ENCODE measurements around the gene KRT13.
A peak's percentile ranks its signal among the peaks of the same experiment; 100 is the strongest.

KRT13 gene

DNA sequence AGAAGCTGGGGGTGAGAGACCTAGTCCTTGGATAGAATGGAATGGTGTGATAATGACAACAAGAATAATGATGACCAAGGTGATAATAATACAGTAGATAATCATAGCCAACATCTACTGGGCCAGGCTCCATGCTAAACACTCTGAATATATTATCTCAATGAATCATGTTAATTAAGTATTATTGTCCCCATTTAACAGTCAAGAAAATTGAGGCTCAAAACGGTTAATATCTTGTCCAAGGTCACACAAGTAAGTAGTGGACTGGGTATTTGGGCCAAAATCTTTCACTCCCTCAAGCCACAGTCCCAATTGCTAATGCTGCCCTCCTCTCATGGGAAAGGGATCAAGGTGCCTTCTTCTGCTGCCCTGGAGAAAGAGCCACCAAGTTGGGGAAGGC lies 26.6 kb upstream of the KRT13 start:
- Mint-ChIP-seq H3K27me3 (peaks cover 43% of the 10 kb centered on the region), H3K27ac (no peak overlapping the region), H3K9me3 (peaks cover 1% of the 10 kb centered on the region), H3K36me3 (peaks cover 1% of the 10 kb centered on the region), H3K4me3 (no peak overlapping the region), H3K4me1 (peaks cover 4% of the 10 kb centered on the region)
- DNase-seq (ENCODE audit: low spot score in 2 of 2) (no peak), ATAC-seq (ENCODE audit: low read depth) (no peak)

- no peak for ATAC-seq (ENCODE audit: low read depth)
- Mint-ChIP-seq H3K9me3 (peaks cover 1% of the 10 kb centered on the region), H3K27ac (no peak overlapping the region), H3K36me3 (peaks cover 1% of the 10 kb centered on the region), H3K4me1 (peaks cover 4% of the 10 kb centered on the region), H3K4me3 (no peak overlapping the region), H3K27me3 (peaks cover 39% of the 10 kb centered on the region)
- no peak for DNase-seq (ENCODE audit: low spot score in 2 of 2)
Observed at GRCh38 chr17:41530062-41531048, 24.9 kb upstream of the KRT13 start.

GRCh38 chr17:41529491-41529915 lies 24.1 kb upstream of the KRT13 start:
- H3K27ac Mint-ChIP-seq, result no peak overlapping the region
- no peak for DNase-seq (ENCODE audit: low spot score in 2 of 2)
- H3K4me3 Mint-ChIP-seq, result no peak overlapping the region
- H3K4me1 Mint-ChIP-seq, result peaks cover 4% of the 10 kb centered on the region
- peaks cover 1% of the 10 kb centered on the region for H3K36me3 Mint-ChIP-seq
- ATAC-seq (ENCODE audit: low read depth), result no peak
- H3K27me3 Mint-ChIP-seq, result peaks cover 38% of the 10 kb centered on the region
- peaks cover 1% of the 10 kb centered on the region for H3K9me3 Mint-ChIP-seq

DNA sequence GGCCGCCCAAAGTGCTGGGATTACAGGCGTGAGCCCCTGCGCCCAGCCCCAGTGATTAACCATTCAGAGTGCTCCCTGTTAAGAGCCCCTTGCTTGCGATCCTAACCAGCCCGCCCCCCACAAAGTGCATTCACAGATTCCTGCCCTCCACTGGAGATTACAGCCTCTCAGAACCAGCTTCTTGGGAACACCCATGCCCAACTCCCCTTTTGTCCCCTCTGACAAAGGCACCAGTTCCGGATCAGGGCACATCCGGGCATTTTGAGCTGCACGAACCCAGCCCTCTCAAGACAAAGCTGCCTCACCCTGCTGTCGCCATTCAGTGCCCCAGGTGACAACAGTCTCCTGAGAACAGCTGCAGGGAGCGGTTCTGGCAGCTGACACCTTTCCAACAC lies 23.5 kb upstream of the KRT13 start:
- Mint-ChIP-seq H3K9me3 (peaks cover 1% of the 10 kb centered on the region), H3K36me3 (peaks cover 1% of the 10 kb centered on the region), H3K4me1 (peaks cover 4% of the 10 kb centered on the region), H3K27me3 (peaks cover 38% of the 10 kb centered on the region), H3K4me3 (no peak overlapping the region), H3K27ac (no peak overlapping the region)
- DNase-seq (ENCODE audit: low spot score in 2 of 2), result no peak
- no peak for ATAC-seq (ENCODE audit: low read depth)

DNA sequence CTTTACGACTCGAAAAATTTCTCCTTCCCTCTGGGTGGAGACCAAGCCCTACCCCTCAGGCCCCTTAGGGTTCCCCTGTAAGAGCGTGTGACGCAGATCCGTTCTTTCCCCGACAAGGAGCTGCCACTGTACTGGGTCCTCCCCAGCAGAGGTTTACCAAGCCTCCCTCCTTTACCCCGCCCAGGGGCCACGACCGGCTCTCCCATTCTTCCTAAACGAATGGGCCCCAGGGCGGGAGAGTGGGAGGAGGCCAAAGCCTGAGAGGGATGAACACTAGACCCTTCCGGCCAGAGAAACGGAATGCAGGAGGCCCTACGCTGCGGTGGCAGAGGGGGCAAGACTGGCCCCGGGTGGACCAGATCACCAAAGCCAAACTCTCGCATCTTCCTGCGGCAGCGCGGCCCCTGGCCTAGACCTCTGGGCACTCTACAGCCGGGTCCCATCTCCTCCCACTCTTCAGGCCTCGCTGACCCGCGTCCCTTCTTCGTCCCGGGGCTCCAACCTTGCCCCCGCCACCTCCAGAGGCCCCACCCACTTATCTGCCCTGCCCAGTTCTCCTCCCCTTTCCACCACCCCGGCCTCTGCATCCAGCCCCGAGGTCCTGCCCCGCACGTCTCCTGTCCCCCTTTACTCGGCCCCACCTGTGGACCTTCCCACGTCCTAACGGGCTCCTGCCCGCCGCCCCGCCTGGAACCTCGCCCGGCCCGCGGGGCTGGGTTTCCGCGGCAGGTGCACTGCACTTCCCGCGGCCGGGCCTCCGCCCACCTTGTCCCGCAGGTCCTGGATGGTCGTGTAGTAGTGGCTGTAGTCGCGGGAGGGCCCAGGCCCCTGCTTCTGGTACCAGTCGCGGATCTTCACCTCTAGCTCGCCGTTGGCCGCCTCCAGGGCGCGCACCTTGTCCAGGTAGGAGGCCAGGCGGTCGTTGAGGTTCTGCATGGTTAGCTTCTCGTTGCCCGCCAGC lies 21.9 kb upstream of the KRT13 start:
- no peaks in the 10 kb centered on the region for H3K36me3 Mint-ChIP-seq
- H3K9me3 Mint-ChIP-seq, result no peaks in the 10 kb centered on the region
- ATAC-seq (ENCODE audit: low read depth) (no peak), DNase-seq (ENCODE audit: low spot score in 2 of 2) (no peak)
- H3K4me1 Mint-ChIP-seq, result peaks cover 4% of the 10 kb centered on the region
- peaks cover 28% of the 10 kb centered on the region for H3K27me3 Mint-ChIP-seq
- no peak overlapping the region for H3K27ac Mint-ChIP-seq
- peak overlapping the region; percentile 32 for H3K4me3 Mint-ChIP-seq

- no peaks in the 10 kb centered on the region for H3K9me3 Mint-ChIP-seq
- DNase-seq (ENCODE audit: low spot score in 2 of 2), result no peak
- peaks cover 4% of the 10 kb centered on the region for H3K4me1 Mint-ChIP-seq
- H3K27me3 Mint-ChIP-seq, result peaks cover 20% of the 10 kb centered on the region
- H3K36me3 Mint-ChIP-seq, result no peaks in the 10 kb centered on the region
- no peak overlapping the region for H3K4me3 Mint-ChIP-seq
- no peak for ATAC-seq (ENCODE audit: low read depth)
- no peak overlapping the region for H3K27ac Mint-ChIP-seq
Observed at GRCh38 chr17:41524261-41524660, 18.8 kb upstream of the KRT13 start.

- Mint-ChIP-seq H3K4me1 (peaks cover 4% of the 10 kb centered on the region), H3K27me3 (peaks cover 19% of the 10 kb centered on the region), H3K4me3 (no peak overlapping the region), H3K36me3 (no peaks in the 10 kb centered on the region), H3K9me3 (no peaks in the 10 kb centered on the region), H3K27ac (no peak overlapping the region)
- ATAC-seq (ENCODE audit: low read depth), result no peak
- DNase-seq (ENCODE audit: low spot score in 2 of 2), result no peak
Observed at GRCh38 chr17:41523787-41524186, 18.4 kb upstream of the KRT13 start.

- no peak for DNase-seq (ENCODE audit: low spot score in 2 of 2)
- Mint-ChIP-seq H3K4me3 (no peak overlapping the region), H3K27ac (no peak overlapping the region), H3K4me1 (peaks cover 2% of the 10 kb centered on the region), H3K27me3 (peaks cover 16% of the 10 kb centered on the region), H3K9me3 (no peaks in the 10 kb centered on the region), H3K36me3 (no peaks in the 10 kb centered on the region)
- ATAC-seq (ENCODE audit: low read depth), result no peak
Observed at GRCh38 chr17:41523225-41523593, 17.8 kb upstream of the KRT13 start.

GRCh38 chr17:41522301-41523224 lies 17.2 kb upstream of the KRT13 start:
- H3K27ac Mint-ChIP-seq, result no peak overlapping the region
- H3K36me3 Mint-ChIP-seq, result no peaks in the 10 kb centered on the region
- no peak for DNase-seq (ENCODE audit: low spot score in 2 of 2)
- H3K4me3 Mint-ChIP-seq, result no peak overlapping the region
- H3K4me1 Mint-ChIP-seq, result peaks cover 2% of the 10 kb centered on the region
- ATAC-seq (ENCODE audit: low read depth), result no peak
- H3K9me3 Mint-ChIP-seq, result no peaks in the 10 kb centered on the region
- H3K27me3 Mint-ChIP-seq, result peaks cover 16% of the 10 kb centered on the region

GRCh38 chr17:41521574-41522261 lies 16.3 kb upstream of the KRT13 start:
- no peak overlapping the region for H3K27ac Mint-ChIP-seq
- no peaks in the 10 kb centered on the region for H3K4me1 Mint-ChIP-seq
- ATAC-seq (ENCODE audit: low read depth) (no peak), DNase-seq (ENCODE audit: low spot score in 2 of 2) (no peak)
- H3K36me3 Mint-ChIP-seq, result no peaks in the 10 kb centered on the region
- no peak overlapping the region for H3K4me3 Mint-ChIP-seq
- no peaks in the 10 kb centered on the region for H3K9me3 Mint-ChIP-seq
- H3K27me3 Mint-ChIP-seq, result peaks cover 18% of the 10 kb centered on the region

DNA sequence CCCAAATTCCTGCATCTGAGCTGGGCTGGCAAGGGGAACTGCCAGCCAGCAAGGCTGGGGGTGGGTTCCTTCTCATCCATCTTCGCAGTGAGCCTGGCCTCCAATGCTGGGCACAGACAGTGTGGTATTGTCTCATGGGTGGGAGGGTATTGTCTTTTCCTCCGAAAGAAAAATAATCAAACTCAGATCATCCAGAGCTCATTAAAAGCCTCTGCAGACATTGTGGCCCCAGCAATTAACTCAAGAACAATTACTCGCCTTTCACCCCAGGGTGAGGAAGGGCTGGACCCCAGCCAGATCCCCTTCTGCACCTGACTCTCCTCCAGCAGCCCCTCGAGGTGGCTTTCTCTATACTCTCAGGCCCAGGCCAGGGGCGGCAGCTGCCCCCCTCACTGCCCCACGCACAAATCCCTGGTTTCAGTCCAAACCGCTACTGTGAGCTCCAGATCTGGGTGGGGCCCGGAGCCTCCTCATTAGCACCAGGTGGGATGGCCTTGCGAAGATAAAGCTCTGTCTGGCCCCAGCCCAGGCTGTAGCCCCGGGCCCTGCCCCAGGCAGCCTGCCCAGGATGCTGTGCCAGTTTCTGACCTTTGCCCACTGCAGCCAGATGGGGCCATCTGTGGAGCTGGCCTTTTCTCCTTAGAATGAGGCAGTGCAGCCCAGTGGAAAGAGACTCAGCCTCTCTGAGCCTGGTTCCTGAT lies 15.6 kb upstream of the KRT13 start:
- peaks cover 18% of the 10 kb centered on the region for H3K27me3 Mint-ChIP-seq
- no peak overlapping the region for H3K27ac Mint-ChIP-seq
- H3K9me3 Mint-ChIP-seq, result no peaks in the 10 kb centered on the region
- no peak for ATAC-seq (ENCODE audit: low read depth)
- no peak for DNase-seq (ENCODE audit: low spot score in 2 of 2)
- H3K36me3 Mint-ChIP-seq, result no peaks in the 10 kb centered on the region
- no peak overlapping the region for H3K4me3 Mint-ChIP-seq
- no peaks in the 10 kb centered on the region for H3K4me1 Mint-ChIP-seq

DNA sequence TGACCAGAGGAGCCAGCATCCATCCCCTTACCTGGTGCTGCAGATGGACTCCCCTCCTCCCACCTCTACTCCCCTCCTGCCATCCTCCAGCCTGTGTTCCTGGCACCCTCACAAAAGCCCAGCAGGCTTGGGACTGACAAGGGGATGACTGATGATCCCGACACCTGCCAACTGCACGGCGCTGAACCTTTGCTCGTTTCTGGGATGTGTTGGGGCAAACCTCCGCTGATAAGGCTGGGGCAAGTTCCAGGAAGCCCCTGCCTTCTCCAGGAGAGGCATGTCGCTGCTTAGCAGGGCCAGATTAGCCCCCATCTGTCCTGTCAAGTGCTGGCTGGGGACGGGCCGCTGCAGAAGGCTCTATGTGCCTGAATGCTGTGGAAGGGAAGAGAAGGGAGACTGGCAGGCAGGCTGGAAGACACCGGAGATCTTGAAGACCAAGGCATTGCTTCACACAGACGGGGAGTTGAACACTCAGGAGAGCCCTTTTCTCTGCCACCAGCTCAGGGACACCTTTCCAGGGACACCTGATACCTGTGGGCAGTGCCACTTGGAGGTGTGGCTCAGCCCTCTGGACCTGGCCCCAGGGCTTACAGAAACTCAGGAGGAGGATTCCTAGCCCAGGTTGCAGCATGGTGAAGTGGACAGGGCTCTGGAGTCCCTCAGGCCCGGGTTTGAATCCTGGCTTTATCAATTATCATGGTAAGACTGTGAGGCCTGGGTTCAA lies 14.3 kb upstream of the KRT13 start:
- Mint-ChIP-seq H3K9me3 (no peaks in the 10 kb centered on the region), H3K27me3 (peaks cover 17% of the 10 kb centered on the region), H3K4me3 (no peak overlapping the region), H3K27ac (no peak overlapping the region), H3K36me3 (no peaks in the 10 kb centered on the region), H3K4me1 (no peaks in the 10 kb centered on the region)
- ATAC-seq (ENCODE audit: low read depth), result no peak
- DNase-seq (ENCODE audit: low spot score in 2 of 2), result no peak

All from memory B cell (primary cell).